NCI-H2081 treated with DMSO at 0.1 percent for 48 hours (cell line): Measurements from ENCODE around the gene CPED1.
"Not testable (repeated sequence)": the region's sequence is repeated elsewhere in the genome, so short reads cannot be mapped to it uniquely, and the experiment has no call there.

Experiments used
- DNase-seq: peaks from one replicate; lab custom pipeline; 2025; lab: John Stamatoyannopoulos, UW

Gene CPED1

DNA sequence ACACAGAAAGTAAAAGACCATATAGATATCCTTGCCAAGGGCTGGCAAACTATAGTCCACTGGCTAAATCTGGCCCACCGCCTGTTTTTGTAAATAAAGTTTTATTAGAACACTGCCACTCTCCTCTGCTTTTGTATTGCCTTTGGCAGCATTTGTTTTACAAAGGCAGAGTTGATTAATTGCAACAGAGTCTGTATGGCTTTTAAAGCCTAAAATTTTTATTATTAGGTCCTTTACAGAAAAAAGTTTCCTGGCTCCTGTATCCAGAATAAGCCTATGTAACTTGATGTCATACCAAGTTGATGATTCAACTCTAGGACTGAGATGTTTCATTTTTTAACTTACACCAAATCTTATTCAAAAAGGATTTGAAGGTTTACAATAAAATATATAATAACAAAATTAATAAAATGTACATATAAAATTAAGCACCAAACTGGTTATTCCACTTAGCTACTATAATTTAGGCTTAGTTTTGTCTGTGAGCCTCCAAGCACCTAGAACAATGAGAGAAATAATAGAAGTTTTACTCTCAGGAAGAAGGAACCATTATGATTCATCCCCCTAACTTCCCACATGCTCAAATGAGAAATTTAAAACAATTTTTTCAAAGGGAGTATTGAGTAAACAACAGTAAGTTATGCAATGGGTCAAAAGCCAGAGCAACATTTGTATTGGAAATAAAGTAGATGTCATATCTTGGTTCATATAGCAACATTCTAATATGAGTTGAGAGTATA, 31.9 kb downstream of the CPED1 start:
- no peak for DNase-seq

DNA sequence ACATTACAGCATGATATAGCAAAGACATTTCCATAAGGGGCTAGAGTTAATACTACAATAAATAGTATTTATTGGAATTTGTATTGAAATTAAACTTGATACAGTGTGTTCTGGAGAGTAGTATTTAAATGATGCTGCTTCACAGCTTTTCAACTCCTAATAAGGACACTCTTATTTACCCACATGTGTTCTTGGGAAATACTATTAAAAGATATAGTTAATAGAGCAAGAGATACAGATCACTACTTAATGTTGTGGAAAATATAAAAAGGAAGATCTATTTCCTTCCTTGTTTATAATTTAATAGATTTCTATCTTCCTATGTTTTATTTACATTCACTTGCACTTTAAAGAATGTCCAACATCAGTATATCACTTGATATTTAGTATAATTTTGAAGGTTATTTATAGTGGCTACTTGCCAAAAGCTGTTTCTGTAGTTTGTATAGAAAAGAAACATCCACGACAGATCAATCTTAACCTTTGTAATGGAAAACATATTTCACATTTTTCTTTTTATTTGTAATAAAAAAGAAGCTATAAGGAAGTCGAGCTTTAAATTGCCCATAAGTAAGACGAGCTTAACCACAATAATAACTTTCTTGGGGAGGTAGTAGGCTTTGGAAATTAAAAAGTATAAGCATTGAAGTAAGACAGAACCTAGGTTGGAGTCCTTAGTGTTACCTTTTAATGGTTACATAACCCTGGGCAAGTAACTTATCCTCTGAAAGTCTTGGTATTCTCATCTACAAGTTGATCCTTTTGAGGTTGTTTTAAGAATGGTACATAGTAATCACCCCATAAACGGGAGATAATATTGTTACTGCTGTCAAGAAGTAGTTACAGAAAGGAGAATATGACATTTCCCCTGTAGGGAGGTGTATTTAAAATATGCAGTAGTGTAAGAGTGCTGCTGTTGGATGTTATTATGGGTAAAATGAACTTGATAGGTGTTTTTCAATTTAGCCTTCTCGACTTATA, 32.8 kb downstream of the CPED1 start:
- no peak for DNase-seq

DNA sequence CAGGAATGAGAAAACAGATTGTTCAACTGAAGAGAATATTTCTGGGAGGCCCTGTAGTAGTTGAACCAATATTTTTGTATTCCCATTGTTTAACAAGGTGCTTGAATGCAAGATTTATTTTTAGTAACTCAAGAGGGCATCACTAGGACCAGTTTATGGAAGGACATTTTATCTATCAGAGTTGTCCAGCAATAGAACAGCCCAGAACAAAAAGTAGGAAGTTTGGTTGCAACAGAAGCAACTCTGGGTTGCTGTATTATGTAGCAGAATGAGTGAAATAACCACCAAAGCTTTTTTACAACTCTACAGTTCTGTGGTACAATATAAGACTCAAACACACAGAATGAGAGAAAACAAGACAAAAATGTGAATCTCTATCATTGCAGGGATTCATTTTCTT, 34.7 kb downstream of the CPED1 start:
- no peak for DNase-seq

DNA sequence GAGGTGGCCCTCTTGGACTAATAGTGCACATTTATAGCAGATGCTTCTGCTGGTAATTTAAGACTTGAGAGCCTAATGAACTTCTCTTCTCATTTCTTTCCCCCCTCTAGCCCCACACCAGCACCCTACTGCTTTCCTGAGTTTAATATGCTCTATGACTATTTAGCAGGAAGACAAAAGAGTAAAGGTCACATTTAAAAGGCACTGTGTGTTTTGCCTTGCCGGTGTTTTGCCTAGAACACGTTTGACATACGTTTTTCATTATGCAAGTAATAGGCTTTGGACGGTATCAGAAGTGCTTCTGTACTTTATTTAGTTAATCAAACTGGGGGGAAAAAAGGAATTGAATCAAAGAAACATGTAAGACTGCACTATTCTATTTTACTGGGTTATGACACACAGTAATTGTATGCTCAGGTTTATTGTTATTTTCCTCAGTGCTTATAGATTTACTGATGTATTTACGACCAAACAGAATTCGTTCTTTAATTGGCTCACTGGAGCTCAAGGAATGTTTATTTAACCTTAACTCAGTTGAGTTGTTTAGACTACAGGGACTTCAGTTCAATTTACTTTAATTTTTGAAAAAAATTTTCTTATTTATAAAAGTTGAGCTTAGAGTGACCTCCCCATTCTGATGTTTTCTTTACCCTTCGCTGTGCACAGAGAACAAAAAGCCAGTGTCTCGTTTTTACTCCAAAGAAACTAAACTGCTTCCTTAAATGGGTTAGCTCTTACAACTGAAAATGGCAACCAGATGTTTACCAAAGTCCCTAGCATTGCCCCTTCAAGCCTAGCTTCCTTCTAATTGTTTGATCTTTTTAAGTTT, 35.4 kb downstream of the CPED1 start:
- DNase-seq: no peak

DNA sequence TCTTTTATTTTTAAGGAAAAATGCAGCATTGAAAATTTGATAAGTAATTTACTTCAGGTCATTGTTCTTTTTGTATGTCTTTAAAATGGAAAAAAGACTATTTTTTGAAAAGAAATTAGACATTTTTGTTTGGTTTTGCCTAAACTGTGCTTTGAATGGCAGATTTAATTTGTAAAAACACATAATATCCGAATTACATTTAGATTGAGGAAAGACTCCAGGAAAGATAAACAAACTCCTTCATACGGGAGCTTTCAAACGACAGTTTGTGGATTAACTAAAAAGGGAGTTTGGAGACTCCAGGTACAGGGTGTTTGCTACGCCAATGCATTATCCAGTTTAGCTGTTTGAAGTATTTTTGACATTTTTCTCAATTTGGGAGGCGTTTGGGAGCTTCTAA, 36.1 kb downstream of the CPED1 start:
- no peak for DNase-seq

DNA sequence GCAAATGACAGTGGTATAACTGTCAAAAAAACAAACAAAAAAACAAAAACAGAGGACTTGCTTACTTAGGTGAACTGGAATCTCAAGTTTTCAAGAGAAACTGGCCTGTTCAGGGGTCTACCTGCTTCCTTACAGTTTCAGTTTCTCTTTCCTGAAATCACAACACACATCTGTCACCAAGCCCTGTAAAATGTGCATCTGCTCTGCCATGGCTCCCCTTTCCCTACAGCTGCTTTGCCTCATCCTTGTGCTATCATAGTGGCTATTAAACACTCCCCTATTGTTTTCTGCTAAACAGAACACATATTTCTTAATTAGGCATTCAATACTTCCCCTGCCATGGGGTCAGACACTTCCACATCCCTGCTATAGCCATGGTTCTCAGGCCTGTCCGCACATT, 37.6 kb downstream of the CPED1 start:
- DNase-seq: no peak

DNA sequence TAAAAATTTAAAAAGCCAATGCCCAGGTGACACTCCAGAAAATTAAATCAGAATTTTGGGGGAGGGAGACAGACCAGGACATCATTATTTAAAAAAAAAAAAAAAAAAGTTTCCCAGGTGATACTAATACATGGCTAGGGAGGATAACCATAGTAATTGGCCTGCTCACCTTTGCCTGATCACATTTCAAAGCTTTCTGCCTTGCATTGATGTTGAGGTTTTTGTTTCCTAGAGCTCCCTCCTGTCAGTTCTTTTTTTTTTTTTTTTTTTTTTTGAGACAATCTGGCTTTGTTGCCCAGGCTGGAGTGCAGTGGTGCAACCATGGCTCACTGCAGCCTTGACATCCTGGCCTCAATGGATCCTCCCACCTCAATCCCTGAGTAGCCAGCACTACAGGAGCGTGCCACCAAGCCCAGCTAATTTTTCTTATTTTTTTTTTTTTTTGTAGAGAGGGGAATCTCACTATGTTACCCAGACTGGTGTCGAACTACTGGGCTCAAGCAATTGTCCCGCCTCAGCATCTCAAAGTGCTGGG, 38.1 kb downstream of the CPED1 start:
- no peak for DNase-seq

DNA sequence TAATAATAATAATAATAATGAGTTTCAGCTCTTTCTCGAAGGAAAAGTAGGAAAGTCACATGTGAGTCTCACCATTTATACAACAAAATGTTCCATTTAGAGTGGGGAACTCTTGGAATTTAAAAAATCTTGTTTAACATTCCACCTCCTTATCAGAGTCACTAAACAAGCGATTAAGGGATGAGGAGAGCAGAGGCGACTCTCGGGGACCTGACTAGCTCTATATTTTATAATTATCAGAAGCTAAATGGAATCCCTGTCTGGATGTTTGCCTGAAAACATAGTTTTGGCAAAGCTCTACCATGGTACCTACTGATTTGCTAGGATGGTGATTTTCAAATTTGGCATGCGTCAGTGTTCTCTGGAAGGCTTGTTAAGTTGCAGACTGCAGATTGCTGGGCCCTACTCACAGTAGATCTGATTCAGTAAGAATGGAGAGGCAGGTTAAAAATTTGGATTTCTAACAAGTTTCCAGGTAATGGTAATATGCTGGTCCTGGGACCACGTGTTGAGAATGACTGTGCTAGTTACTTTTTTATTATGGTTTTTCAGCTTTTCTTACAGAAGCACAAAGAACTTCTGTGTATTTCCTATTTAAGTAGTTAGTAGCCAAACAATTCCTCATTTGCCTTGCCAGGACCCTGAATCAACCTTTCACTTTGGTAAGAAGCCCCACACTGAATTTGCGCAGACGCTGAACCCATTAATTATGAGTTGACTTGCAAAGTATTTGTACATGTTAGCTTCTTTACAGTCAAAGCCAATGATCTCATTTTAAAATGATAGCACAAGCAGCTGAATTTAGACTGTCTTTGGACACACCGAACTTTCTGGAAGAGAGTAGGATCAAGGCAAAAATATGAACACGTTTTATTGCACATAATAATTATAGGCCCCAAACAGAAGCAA, 39.5 kb downstream of the CPED1 start:
- no peak for DNase-seq

DNA sequence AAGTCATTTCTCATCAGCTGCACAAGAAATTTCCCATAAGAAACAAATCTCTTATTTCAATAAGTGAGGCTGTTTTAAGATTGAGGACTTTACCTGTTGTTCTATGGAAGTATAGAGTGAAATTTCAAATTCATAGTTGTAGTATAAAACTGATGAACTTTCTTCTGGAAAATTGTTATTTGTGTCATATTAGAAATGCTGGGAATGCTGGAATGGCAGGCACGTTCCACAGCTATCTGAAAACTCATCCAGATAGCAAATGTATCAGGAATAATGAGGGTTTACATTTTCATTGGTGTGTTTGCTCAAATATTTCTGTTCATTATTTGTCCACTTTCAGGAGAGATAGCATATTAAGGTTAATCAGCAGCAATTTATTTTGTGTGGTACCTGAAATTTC, 40.8 kb downstream of the CPED1 start:
- no peak for DNase-seq

DNA sequence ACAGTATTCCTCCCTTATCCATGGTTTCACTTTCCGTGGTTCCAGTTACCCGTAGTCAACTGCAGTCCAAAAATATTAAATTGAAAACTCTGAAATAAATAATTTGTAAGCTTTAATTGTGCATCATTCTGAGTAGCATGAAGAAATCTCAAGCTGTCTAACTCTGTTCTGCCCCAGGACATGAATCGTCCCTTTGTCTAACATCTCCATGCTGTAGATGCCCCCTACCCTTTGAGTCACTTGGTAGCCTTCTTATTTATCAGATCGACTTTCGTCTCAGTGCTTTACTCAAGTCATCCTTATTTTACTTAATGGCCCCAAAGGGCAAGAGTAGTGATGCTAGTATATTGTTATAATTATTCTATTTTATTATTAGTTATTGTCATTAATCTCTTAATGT, 41.8 kb downstream of the CPED1 start:
- no peak for DNase-seq

DNA sequence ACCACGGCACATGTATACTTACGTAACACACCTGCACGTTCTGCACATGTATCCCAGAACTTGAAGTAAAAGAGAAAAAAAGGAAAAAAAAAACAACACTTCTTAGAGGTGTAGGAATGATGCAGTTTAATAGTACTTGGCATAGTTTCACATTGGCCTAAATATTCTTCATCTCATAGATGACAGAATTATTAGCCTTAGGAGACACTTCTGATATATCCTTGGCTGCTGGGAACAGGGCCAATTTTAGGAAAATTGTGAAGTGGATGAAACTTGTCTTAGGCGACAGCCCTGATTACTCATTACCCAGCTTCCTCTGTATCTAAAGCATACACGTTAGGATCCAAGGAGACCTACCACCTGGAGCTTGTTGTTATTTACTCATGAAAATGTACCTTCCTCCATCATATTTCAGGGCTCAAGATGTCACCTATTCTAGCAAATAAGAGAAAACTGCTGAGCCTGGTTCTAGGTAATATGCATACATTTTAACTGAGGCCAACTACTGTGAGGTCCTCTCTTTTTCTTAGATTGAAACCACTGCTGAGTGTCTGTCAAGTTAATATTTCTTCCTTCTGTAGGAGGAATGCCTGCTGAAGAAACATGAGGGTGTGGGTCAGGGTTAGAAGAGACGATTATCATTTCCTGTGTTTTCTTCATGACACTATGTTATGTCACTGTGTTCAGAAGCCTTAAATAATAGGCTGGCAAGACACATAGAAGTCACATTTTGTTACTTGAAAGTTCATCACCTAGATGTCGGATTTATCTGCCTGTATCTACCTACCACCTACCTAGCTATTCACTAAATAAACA, 44.3 kb downstream of the CPED1 start:
- DNase-seq: no peak

DNA sequence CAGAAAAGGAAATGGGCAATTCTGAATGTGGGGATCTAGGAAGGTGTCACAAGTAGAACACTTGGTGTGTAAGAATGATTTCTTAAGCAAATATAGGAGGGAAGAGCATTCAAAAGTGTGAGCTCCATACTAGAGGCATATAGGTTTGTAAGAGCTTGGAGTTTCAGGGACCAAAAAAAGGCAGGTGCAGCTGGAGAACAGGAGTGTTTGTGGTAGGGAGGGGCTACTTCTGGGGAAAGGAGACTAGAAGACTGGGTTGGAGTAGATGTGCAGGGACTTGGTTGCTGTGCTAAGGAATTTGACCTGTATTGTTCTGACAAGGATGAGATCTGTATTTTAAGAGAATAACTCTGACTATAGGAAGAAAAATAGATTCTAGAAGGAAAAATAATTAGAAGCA, 46.4 kb downstream of the CPED1 start:
- DNase-seq: no peak

DNA sequence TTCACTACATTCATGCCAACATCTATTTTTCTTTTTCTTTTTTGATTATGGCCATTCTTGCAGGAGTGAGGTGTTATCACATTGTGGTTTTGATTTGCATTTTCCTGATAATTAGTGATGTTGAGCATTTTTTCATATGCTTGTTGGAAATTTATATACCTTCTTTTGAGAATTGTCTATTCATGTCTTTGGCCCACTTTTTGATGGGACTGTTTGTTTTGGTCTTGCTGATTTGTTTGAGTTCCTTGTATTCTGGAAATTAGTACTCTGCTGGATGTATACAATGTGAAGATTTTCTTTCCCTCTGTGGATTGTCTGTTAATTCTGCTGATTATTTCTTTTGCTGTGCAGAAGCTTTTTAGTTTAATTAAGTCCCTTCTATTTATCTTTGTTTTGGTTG, 48.3 kb downstream of the CPED1 start:
- not testable (repeated sequence) for DNase-seq

DNA sequence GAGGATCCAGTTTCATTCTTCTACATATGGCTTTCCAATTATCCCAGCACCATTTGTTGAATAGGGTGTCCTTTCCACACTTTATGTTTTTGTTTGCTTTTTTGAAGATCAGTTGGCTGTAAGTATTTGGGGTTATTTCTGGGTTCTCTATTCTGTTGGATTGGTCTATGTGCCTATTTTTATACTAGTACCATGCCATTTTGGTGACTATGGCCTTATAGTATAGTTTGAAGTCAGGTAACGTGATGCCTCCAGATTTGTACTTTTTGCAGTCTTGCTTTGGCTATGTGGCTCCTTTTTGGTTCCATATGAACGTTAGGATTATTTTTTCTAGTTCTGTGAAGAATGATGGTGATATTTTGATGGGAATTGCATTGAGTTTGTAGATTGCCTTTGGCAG, 48.8 kb downstream of the CPED1 start:
- not testable (repeated sequence) for DNase-seq

DNA sequence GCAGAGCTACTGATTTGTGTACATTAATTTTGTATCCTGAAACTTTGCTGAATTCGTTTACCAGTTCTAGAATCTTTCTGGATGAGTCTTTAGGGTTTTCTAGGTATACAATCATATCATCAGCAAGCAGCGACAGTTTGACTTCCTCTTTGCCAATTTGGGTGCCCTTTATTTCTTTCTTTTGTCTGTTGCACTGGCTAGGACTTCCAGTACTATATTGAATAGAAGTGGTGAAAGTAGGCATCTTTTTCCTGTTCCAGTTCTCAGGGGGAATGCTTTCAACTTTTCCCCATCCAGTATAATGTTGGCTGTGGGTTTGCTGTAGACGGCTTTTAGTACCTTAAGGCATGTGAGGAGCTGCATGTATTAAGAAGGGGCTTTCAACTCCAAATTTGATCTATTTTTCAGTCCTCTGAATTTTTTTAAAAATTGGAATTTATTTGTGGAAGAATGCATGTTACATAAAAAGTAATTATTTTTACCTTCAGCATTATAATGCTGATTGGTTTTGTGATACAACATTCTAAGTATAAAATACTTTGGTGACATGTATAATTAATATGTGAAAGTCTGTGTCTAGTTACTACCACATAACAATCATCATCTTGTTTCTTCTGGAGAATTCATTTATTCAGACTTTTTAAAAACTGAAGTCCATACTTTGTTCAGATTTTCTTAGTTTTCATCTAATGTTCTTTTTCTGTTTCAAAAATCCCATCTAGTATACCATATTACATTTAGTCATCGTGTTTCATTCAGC, 49.6 kb downstream of the CPED1 start:
- no peak for DNase-seq

DNA sequence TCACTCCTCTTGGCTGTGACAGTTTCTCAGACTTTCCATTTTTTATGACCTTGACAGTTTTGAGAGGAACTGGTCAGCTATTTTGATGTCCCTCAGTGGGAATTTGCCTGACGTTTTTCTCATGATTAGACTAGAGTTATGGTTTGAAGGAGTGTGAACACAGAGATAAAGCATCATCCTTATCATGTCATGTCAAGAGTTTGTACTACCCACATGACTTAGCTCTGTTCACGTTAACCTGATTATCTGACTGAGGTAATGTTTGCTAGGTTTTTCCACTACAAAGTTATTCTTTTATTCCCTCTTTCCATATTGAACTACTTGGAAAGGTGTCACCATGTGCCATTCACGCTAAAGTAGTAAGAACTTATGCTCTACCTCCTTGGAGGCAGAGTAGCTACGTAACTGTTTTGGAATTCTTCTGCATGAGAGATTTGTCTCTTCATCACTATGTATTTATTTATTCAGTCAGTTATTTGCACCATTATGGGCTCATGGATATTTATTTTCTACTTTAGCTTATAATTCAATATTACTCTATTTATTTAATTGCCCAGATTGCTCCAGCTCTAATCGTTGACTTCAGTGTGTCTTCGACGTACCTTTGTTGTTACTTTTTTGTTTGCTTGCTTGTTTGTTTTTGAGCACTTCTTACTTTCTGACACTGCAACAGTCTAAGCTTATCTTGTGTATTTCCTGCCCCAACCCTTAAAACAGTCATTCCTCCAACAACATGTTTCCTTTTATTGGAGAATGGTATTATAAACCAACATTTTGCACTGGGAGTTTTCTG, 50.4 kb downstream of the CPED1 start:
- no peak for DNase-seq

DNA sequence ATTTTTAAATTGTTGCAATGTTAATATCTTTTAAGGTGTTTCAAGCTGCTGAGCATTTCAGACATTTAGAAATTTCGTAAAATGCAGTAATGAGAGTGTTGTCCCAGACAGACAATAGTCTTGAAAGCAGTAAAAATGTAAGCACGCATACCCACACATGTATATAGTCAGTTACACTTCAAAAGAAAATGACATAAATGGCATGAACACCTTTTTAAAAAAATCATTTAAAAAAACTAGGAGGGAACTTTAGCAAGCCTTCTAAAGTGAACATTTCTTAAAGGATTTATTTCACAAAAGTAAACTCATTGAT, 51.0 kb downstream of the CPED1 start:
- DNase-seq: no peak

DNA sequence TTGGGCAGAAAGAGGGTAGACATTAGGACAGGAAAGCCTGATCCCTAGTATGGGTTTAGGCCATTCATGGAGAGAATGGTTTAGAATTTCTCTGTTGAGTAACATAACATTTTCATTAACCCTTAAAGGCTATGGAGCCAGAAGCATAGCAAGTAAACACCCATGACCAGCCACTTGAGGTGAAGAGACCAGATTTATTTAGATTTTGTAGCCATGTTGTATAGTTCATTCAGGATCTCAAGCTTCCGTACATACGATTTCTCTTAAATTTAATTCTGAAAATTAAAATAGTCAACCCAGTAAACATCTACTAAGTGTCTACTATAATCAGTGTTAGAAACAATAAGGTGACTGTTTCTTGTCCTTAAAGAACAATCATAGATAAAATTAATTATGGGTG, 51.5 kb downstream of the CPED1 start:
- DNase-seq: no peak
